ENCODE results near the gene PPM1L. TPM values are rescaled to one million over a fixed set of nuclear protein-coding genes. Genes with fewer than 3 reads are reported as not detected.
A peak's percentile ranks its signal among the peaks of the same experiment; 100 is the strongest.

The PPM1L gene
- total and polyA plus RNA-seq, 10 of the 15 experiments (the other 5 are each of a cell fraction or from before 2014, with no cell fraction given): under 0.01 to 0.33 (median 0.06) TPM; not detected in 1

DNA sequence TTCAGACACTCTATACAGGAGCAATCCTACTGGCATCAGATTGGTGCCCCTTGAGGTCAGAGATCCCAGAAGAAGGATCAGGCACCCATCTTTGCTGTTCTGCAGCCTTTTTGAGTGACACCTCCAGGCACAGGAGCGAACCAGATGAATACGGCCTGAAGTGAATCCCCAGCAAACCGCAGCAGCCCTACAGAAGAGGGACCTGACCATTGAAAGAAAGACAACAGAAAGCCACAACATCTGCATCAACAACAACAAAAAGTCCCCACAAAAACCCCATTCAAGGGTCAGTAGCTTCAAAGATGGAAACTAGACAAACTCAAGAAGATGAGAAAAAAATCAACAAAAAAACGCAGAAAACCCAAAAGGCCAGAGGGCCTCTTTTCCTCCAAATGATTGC lies 130.4 kb downstream of the PPM1L start (continued):
- TF ChIP-seq ZNF687 (IDR thresholded peaks at IDR 0.05): no peak
- no peak for TF ChIP-seq MYB (IDR thresholded peaks at IDR 0.05; ENCODE audit: borderline replicate concordance, low read depth, low read length)
- no peak for TF ChIP-seq MTA3 (IDR thresholded peaks at IDR 0.05; ENCODE audit: borderline replicate concordance, low read length)
- 0 out of 2 replicates have a peak, but pooled peaks have one; percentile 27 for TF ChIP-seq BCL11A (IDR thresholded peaks at IDR 0.05; ENCODE audit: low read depth, low read length)
- TF ChIP-seq, protein P1, sequence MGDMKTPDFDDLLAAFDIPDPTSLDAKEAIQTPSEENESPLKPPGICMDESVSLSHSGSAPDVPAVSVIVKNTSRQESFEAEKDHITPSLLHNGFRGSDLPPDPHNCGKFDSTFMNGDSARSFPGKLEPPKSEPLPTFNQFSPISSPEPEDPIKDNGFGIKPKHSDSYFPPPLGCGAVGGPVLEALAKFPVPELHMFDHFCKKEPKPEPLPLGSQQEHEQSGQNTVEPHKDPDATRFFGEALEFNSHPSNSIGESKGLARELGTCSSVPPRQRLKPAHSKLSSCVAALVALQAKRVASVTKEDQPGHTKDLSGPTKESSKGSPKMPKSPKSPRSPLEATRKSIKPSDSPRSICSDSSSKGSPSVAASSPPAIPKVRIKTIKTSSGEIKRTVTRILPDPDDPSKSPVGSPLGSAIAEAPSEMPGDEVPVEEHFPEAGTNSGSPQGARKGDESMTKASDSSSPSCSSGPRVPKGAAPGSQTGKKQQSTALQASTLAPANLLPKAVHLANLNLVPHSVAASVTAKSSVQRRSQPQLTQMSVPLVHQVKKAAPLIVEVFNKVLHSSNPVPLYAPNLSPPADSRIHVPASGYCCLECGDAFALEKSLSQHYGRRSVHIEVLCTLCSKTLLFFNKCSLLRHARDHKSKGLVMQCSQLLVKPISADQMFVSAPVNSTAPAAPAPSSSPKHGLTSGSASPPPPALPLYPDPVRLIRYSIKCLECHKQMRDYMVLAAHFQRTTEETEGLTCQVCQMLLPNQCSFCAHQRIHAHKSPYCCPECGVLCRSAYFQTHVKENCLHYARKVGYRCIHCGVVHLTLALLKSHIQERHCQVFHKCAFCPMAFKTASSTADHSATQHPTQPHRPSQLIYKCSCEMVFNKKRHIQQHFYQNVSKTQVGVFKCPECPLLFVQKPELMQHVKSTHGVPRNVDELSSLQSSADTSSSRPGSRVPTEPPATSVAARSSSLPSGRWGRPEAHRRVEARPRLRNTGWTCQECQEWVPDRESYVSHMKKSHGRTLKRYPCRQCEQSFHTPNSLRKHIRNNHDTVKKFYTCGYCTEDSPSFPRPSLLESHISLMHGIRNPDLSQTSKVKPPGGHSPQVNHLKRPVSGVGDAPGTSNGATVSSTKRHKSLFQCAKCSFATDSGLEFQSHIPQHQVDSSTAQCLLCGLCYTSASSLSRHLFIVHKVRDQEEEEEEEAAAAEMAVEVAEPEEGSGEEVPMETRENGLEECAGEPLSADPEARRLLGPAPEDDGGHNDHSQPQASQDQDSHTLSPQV (IDR thresholded peaks at IDR 0.05): no peak
- no peak for TF ChIP-seq EGR1 (IDR thresholded peaks at IDR 0.05; ENCODE audit: borderline replicate concordance in 1 of 2, low read depth in 2 of 2, low read length in 2 of 2)
- peak; percentile 97 for TF ChIP-seq PKNOX1 (IDR thresholded peaks at IDR 0.05)
- TF ChIP-seq, protein P2, sequence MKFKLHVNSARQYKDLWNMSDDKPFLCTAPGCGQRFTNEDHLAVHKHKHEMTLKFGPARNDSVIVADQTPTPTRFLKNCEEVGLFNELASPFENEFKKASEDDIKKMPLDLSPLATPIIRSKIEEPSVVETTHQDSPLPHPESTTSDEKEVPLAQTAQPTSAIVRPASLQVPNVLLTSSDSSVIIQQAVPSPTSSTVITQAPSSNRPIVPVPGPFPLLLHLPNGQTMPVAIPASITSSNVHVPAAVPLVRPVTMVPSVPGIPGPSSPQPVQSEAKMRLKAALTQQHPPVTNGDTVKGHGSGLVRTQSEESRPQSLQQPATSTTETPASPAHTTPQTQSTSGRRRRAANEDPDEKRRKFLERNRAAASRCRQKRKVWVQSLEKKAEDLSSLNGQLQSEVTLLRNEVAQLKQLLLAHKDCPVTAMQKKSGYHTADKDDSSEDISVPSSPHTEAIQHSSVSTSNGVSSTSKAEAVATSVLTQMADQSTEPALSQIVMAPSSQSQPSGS (IDR thresholded peaks at IDR 0.05; ENCODE audit: low read length): peak; percentile 53; the same call in 1 of the 2 replicates
- no peak for TF ChIP-seq SUPT20H (IDR thresholded peaks at IDR 0.05; ENCODE audit: borderline replicate concordance, control insufficient read depth, low read depth, low read length)
- no peak for TF ChIP-seq FOS (IDR thresholded peaks at IDR 0.05; ENCODE audit: borderline replicate concordance, extremely low read depth, insufficient read length)
- TF ChIP-seq, protein P3, sequence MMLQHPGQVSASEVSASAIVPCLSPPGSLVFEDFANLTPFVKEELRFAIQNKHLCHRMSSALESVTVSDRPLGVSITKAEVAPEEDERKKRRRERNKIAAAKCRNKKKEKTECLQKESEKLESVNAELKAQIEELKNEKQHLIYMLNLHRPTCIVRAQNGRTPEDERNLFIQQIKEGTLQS (IDR thresholded peaks at IDR 0.05; ENCODE audit: borderline replicate concordance, extremely low read depth, low read depth, low read length): no peak
- no peak for TF ChIP-seq SRF (IDR thresholded peaks at IDR 0.05; ENCODE audit: low read depth in 2 of 2, low read length in 2 of 2)
- TF ChIP-seq BACH1 (IDR thresholded peaks at IDR 0.05; ENCODE audit: borderline replicate concordance): no peak
- no peak for TF ChIP-seq ZBTB11 (CRISPR knock-in tag; IDR thresholded peaks at IDR 0.05)

All from GM12878 (cell line).